ENCODE results near the gene SCLY. TPM values are rescaled to one million over a fixed set of nuclear protein-coding genes. Genes with fewer than 3 reads are reported as not detected.

SCLY gene
- total RNA-seq, 2 donors from 2014 or later, result 18.5 to 32.4 TPM

DNA sequence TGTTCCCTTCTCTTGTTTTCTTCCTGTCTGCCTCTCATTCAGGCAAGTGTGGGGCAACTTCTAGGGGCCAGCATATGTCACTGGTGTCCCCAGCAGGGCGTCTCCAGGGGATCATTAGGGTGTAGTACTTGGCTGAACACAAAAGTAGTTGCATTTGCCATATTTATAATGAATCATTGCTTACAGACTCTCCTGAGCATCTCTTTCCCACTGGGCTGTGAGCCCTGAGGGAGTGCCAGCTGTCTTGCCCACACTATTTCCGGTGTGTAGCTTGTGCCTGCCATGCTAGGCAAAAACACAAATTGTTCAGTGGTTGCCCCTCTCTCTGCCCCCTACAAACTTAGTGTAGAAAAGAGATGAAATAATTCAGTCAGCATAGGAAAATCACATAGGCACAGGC, 40.8 kb upstream of the SCLY start:
- 92 to 95% methylated on average over 2 of the region's 2 CpGs for WGBS, 2 donors
- intact Hi-C loops (cut with DNase I), result no loop called here
- ATAC-seq (no peak), DNase-seq (no peak)
- H3K4me3 ChIP-seq, result no peak overlapping the region
- H3K4me1 ChIP-seq, result no peaks in the 10 kb centered on the region
- no peaks in the 10 kb centered on the region for H3K27me3 ChIP-seq
- TF ChIP-seq, protein P1, sequence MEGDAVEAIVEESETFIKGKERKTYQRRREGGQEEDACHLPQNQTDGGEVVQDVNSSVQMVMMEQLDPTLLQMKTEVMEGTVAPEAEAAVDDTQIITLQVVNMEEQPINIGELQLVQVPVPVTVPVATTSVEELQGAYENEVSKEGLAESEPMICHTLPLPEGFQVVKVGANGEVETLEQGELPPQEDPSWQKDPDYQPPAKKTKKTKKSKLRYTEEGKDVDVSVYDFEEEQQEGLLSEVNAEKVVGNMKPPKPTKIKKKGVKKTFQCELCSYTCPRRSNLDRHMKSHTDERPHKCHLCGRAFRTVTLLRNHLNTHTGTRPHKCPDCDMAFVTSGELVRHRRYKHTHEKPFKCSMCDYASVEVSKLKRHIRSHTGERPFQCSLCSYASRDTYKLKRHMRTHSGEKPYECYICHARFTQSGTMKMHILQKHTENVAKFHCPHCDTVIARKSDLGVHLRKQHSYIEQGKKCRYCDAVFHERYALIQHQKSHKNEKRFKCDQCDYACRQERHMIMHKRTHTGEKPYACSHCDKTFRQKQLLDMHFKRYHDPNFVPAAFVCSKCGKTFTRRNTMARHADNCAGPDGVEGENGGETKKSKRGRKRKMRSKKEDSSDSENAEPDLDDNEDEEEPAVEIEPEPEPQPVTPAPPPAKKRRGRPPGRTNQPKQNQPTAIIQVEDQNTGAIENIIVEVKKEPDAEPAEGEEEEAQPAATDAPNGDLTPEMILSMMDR (IDR thresholded peaks at IDR 0.05), result no peak
- no peak for TF ChIP-seq POLR2A (IDR thresholded peaks at IDR 0.05)
- H3K27ac ChIP-seq, result no peak overlapping the region
- H3K9me3 ChIP-seq, result no peaks in the 10 kb centered on the region
- peaks cover 0 to 2% of the 10 kb centered on the region in 2 donors for H3K36me3 ChIP-seq (replicated peaks in 1 of 2; ENCODE audit: insufficient read depth in 1 of 2, low read depth in 2 of 2)

DNA sequence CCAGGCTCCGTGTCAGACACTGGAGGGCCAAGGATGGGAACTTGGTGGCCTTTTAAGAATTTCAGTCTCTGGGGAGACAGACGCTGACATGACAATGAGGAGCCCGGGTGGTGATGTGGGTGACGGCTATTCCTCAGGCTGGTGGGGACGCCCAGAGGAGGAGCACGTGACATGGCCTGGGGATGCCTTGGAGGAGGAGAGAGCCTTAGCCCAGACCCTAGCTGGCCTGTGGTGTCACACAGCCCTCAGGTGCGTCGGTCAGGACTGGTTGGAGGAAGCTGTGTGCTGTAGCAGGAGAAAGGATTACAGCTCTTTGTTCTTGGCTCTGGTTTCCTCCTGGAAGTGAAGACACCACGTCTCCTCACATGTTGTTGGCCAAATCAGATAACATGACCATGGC, 40.0 kb upstream of the SCLY start:
- Histone ChIP-seq H3K4me3 (no peak overlapping the region), H3K27ac (no peak overlapping the region), H3K9me3 (no peaks in the 10 kb centered on the region), H3K36me3 (replicated peaks in 1 of 2; ENCODE audit: insufficient read depth in 1 of 2, low read depth in 2 of 2) (peaks cover 0 to 2% of the 10 kb centered on the region in 2 donors), H3K4me1 (no peaks in the 10 kb centered on the region), H3K27me3 (no peaks in the 10 kb centered on the region)
- no peak for TF ChIP-seq POLR2A (IDR thresholded peaks at IDR 0.05)
- TF ChIP-seq, protein P1 (IDR thresholded peaks at IDR 0.05), result no peak
- intact Hi-C loops (cut with DNase I), result no loop called here
- WGBS, 2 donors, result 91 to 97% methylated on average over 9 of the region's 9 CpGs
- no peak for DNase-seq
- ATAC-seq, result no peak

DNA sequence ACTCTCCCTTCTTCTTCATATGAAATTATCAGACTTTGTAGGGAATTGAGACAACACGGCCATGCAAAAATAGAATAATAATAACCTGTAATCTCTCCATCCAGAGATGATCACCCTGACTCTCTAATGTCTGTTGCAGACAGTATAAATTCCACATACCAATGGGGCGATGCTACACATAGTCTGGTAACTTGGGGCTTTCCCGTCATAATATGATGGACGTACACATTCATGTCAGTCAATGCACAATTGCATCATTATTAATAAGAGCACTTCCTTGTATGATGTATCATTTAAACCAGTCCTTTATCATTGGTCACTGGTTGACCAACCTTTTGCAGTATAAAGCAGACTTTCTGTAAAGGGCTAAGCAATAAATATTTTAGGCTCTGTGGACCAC, 39.5 kb upstream of the SCLY start:
- H3K36me3 ChIP-seq (replicated peaks in 1 of 2; ENCODE audit: insufficient read depth in 1 of 2, low read depth in 2 of 2), result peaks cover 0 to 2% of the 10 kb centered on the region in 2 donors
- DNase-seq (no peak), ATAC-seq (no peak)
- no peaks in the 10 kb centered on the region for H3K9me3 ChIP-seq
- TF ChIP-seq POLR2A (IDR thresholded peaks at IDR 0.05), result no peak
- TF ChIP-seq, protein P1 (IDR thresholded peaks at IDR 0.05), result no peak
- no peaks in the 10 kb centered on the region for H3K27me3 ChIP-seq
- H3K4me1 ChIP-seq, result no peaks in the 10 kb centered on the region
- H3K4me3 ChIP-seq, result no peak overlapping the region
- WGBS, 2 donors, result 82 to 84% methylated on average over 4 of the region's 4 CpGs
- intact Hi-C loops (cut with DNase I), result no loop called here
- no peak overlapping the region for H3K27ac ChIP-seq

DNA sequence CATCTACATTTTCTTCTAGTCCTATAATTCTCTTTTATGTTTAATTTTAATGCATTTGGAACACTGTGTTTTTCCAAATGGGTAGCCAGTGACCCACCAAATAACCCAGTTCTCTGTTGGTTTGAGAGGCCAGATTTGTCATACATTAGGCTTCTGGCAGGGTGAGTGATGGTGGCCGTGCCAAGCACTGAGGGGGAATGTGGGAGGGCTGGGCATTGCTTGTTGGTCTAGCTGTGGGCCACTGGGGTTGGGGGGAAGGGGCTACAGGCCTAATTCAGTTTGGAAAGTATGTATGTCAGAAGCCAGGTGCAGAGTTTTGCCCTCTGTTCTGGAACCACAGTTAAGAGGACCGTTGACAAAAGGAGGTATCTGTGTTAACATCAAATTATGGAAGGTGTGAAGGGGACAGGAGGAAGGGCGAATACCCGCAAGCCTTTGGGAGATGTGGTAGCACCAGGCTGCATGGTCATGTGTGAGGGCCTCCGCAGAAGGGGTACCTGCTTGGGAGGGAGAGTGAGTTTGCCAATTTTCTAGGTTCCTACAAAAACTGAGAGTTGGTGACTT, 38.1 kb upstream of the SCLY start:
- DNase-seq, result no peak
- no peak for ATAC-seq
- intact Hi-C loops (cut with DNase I), result no loop called here
- TF ChIP-seq, protein P1 (IDR thresholded peaks at IDR 0.05), result no peak
- TF ChIP-seq POLR2A (IDR thresholded peaks at IDR 0.05), result no peak
- no peak overlapping the region for H3K27ac ChIP-seq
- H3K4me3 ChIP-seq, result no peak overlapping the region
- 84 to 93% methylated on average over 5 of the region's 5 CpGs for WGBS, 2 donors
- H3K36me3 ChIP-seq (replicated peaks in 1 of 2; ENCODE audit: insufficient read depth in 1 of 2, low read depth in 2 of 2), result peaks cover 0 to 4% of the 10 kb centered on the region in 2 donors
- no peaks in the 10 kb centered on the region for H3K4me1 ChIP-seq
- H3K9me3 ChIP-seq, result no peaks in the 10 kb centered on the region
- H3K27me3 ChIP-seq, result no peaks in the 10 kb centered on the region

DNA sequence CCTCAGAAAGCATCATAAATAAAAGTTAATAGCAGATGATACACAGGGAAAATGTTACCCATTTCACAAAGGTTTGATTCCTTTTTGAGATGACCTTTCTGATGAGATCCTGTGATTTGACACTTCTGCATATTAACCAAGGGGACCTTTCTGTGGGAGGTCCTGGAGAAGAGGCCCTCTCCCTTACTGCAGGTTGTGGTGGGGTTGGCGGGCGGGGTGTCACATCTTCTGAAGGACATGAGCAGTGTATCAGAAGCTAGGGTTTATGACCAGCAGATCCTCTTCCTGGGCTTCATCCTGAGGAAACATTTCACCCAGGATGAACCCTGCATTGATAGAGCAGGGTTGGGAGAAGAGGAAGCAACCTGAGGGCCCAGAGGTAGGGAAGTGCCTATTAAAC, 37.2 kb upstream of the SCLY start:
- intact Hi-C loops (cut with DNase I), result no loop called here
- WGBS, 2 donors, result 93 to 96% methylated on average over 2 of the region's 2 CpGs
- Histone ChIP-seq H3K27ac (no peak overlapping the region), H3K36me3 (replicated peaks in 1 of 2; ENCODE audit: insufficient read depth in 1 of 2, low read depth in 2 of 2) (peaks cover 0 to 4% of the 10 kb centered on the region in 2 donors), H3K4me3 (no peak overlapping the region), H3K27me3 (no peaks in the 10 kb centered on the region), H3K9me3 (no peaks in the 10 kb centered on the region), H3K4me1 (no peaks in the 10 kb centered on the region)
- ATAC-seq (no peak), DNase-seq (no peak)
- TF ChIP-seq, protein P1 (IDR thresholded peaks at IDR 0.05), result no peak
- no peak for TF ChIP-seq POLR2A (IDR thresholded peaks at IDR 0.05)
